A673 (cell line): ENCODE measurements around the gene CNIH4.

Experiments used
- CTCF ChIP-seq: fragments of 300-800, 200-600 bp; sonication (generic); conservative IDR thresholded peaks from 2 replicates; pipeline ENCODE4 v1.5.1; 2017; ENCODE audit warnings: low read depth, mild to moderate bottlenecking, antibody characterized with exemption, low read length, moderate library complexity, mixed read lengths
- EZH2 ChIP-seq: fragments of 200-600 bp; sonication (generic); IDR thresholded peaks from 2 replicates; pipeline ENCODE4 v1.6.1; 2017; ENCODE audit warnings: borderline replicate concordance, low read depth, mild to moderate bottlenecking, mixed read lengths, antibody characterized with exemption, low read length; ENCODE audit not compliant: poor library complexity, severe bottlenecking

- TF ChIP-seq CTCF (no peak), EZH2 (no peak)
Observed at GRCh38 chr1:224308064-224308463, 48.6 kb upstream of the CNIH4 start.
